Lower leg skin (tissue), 3 donors: ENCODE data around the gene TNIK.

ENCODE experiments used
- POLR2A ChIP-seq, 2 donors: fragments of 450-650 bp; IDR thresholded peaks; one replicate each; pipeline ENCODE4 v1.6.1; 2016 to 2017; ENCODE audit warnings: antibody characterized with exemption in 2 of 2, mild to moderate bottlenecking in 1 of 2, moderate library complexity in 1 of 2
- TF ChIP-seq, protein P1 (sequence below), 3 donors: fragments of 450-650 bp; IDR thresholded peaks; one replicate each; pipeline ENCODE4 v1.5.1; 2016; ENCODE audit warnings: antibody characterized with exemption in 3 of 3, mild to moderate bottlenecking in 3 of 3, moderate library complexity in 2 of 3

DNA sequence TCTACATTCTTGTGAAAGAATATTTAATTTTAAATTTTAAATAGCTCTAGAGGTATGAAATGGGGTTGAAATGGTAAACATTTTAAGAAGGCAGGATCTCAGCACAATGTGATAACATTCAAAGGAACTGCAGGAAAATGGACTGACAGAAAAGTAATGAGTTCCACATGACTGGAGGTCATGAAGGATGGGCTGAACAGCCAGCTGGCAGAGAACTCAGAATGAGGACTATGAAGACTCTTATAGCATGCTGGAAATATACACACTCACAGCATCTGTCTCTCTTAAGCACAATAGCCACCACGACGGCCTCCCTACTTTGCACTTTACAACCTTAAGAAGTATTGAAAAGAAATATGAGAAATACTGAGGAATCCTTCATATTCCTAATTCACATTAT, 94.7 kb downstream of the TNIK start:
- TF ChIP-seq, protein P1, sequence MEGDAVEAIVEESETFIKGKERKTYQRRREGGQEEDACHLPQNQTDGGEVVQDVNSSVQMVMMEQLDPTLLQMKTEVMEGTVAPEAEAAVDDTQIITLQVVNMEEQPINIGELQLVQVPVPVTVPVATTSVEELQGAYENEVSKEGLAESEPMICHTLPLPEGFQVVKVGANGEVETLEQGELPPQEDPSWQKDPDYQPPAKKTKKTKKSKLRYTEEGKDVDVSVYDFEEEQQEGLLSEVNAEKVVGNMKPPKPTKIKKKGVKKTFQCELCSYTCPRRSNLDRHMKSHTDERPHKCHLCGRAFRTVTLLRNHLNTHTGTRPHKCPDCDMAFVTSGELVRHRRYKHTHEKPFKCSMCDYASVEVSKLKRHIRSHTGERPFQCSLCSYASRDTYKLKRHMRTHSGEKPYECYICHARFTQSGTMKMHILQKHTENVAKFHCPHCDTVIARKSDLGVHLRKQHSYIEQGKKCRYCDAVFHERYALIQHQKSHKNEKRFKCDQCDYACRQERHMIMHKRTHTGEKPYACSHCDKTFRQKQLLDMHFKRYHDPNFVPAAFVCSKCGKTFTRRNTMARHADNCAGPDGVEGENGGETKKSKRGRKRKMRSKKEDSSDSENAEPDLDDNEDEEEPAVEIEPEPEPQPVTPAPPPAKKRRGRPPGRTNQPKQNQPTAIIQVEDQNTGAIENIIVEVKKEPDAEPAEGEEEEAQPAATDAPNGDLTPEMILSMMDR (IDR thresholded peaks at IDR 0.05) = no peak
- TF ChIP-seq POLR2A (IDR thresholded peaks at IDR 0.05) = no peak
